HG03135 (cell line): ENCODE data around the gene STX8.

Experiments used
- ATAC-seq: cut with Tn5 transposase; IDR thresholded peaks from one replicate; pipeline ENCODE4 v1.9.1; 2021; ENCODE audit warnings: mild to moderate bottlenecking, moderate library complexity; ENCODE audit not compliant: unreplicated experiment

The STX8 gene

DNA sequence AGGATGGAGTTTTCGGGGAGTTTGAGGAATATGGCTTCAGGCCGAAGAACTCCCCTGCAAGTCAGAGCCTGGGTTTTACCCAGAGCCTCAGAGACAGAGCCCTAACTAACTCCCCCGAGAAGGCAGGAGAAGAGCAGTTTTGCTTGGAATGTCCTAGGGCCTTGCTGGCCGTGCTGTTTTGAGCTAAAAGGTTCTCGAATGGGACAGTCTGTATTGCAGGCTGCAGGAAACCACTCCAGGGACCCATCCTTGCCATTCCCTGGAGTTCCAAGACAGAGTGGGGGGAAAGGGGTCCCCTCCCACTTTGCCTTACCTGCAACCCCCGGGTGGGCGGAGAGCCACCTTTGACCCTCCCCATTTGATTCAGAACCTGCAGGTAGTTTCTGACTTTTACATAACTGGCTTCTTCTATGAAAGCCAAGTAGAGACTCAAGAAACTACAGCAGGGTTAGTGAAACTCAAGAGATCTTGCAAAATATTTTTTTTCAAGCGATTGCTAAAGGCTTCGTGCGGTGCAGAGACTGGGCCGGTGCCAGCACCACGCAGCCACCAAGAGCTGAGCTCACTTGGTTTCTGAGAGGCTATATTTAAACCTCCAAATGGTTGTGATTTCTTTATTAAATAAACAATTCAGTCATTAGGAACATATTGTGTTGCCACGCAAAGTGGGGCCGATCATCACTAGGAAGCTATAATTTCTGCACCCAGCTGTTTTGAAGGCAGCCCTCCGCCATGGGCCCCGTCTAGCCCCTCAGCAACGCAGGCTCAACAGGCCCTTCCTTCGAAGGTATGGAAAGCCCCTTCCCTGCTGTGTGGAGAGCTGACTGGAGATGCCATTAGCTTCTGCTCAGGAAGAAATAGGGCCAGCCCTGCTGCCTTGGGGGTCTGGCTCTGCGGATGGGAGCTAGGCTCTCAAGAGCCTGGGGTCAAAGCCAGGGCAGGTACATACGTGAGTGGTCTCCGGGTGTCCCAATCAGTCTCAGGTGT lies 331.3 kb downstream of the STX8 start:
- no peak for ATAC-seq

DNA sequence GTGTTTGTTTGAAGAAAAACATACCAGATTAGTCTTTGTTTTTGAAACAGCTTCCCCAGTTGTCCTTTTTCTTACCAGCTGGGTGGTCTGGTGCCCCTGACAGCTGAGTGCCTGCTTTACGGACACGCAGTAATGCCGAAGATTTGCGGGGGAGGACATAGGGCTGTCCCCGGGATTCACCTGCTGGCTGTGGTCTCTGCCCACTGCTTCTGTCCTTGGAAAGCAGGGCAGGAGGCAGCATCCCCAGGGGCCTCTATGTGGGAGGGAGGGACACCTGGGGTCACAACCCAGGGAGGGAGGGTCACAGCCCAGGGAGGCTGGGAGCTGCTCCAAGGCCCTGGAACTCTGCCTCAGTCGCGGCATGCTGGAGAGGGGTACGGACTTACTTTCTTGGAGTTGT lies 332.6 kb downstream of the STX8 start:
- no peak for ATAC-seq

DNA sequence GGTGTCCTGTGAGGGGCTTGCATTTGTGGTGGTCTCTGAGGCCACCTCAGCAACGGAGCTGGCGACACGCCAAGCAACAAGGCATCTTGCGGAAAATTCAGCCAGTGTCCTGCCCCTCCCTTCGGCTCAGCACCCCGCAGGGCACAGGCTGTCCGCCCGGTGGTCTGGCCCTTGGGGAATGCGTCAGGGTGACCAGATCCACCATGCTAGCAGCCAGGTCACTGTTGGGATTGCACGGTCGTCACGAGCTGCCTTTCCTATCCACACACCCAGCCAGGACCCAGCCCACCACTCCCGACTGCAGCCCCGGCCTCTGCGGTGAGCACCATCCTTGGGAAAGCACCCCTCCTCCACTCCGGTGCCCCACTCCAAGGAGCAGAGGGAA lies 333.1 kb downstream of the STX8 start:
- no peak for ATAC-seq

DNA sequence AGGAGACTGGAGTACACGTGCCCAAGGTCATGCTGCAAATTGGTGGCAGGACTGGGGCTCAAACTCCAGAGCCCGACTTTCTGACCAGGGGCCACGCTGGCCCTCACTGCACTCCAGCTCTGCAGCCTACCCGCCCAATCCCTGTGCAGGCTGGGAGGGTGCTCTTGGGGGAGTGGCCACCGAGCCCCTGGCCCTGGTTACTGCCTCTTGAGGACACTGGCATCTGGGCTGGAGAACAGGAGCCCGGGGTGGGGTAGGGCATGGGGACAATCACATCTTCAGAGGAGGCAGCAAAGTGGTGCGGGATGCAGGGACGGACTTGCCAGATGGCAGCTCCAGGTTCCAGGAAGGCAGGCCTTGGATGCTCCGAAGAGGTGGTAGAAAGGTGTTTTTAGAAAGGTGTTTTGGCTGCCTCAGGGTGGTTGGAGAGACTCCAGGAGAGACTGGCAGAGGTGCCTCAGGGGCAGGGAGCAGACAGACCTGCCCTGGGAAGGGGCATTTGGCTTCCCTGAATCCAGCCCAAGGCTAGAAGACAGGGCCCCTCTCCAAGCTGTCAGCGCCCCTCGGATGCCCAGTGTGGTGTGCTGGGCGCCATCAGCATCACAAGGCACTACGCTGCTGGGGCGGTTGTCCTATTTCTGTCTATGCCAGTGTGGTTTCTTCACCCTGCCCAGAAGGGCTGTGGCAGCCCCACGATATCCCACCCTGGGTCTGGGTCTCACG lies 333.7 kb downstream of the STX8 start:
- no peak for ATAC-seq

DNA sequence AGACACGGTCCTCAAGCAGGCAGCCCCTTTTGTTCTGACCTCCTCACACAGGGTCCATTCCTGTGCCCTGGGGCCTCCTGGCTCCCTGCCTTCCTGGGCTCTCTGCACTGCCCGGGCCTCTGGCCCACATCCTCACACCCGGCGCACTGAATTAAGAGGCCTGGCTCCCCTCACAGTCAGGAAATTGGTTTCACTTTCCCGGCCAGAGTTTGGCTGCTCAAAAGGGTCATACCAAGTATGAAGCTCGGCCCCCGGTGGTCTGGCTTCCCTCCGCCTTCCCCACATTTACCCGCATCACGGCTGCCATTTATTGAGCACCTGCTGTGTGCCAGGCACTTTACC lies 334.3 kb downstream of the STX8 start:
- no peak for ATAC-seq

DNA sequence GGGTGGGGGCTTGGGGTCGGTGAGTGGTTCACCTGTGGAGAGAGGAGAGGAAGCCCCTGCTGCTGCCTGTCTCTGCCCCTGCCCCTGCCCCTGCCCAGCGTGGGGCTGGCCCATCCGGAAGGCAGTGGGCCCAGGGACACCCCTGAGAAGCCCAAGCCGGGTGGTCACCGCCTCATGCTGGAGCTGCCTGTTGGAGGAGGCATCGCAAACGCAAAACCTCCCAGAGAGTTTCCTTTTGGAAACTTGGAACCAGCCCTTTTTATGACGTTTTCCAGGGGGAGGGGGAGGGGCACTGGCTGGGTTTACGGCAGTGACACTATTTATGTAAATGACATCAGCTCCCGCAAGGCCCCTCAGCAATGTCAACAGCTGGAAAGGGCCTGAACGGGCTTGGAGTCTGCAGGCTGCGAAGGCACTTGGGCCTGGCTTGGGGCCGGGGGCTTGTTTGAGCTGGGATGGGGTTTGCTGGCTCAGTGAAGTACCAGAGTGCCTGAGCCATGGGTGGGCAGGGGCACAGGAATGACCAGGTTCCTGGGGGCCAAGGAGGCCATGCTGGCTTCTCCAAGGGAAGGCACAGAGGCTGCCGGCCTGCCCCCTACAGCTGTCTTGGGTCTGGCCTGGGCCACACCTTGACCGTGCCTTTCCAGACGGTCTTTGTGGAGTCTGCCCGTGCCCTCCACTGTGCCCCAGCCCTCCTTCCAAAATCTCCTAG lies 334.8 kb downstream of the STX8 start:
- ATAC-seq, result no peak

DNA sequence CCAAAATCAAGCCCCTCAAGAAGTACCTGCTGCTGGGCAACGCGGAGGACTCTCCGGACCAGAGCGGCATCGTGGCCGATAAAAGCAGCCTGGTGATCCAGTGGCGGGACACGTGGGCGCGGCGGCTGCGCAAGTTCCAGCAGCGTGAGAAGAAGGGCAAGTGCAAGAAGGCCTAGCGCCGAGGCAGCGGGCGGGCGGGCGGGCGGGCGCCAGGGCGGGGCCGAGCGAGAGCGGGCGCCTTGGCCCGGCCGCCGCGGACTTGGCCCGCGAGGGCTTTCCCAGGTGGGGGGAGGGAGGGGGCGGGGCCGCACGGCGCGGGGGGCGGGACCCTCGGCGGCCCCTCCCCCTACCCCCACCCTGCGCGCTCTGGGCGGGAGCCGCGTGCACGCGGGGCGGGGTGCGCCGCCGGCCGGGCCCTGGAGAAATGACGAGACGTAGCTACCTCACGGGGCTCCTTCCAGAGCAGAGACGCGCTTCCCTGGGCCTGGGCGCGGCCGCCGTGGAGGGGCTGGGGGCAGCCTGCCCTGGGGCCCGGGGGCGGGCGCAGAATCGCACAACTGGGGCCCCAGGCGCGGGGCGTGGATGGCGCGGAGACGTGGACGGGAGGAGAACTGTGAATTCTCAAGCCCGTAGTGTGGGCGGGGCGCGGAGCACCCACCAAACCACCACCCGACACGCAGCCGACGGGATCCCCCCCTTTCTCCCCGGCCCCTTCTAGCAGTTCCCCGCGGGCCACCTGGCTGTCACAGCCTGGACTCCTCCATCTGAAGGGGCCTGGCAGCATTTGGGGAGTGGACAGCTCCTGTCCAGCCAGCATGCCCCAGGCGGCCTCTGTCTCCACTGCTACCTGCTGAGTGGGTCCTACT lies 335.6 kb downstream of the STX8 start:
- ATAC-seq, result no peak

DNA sequence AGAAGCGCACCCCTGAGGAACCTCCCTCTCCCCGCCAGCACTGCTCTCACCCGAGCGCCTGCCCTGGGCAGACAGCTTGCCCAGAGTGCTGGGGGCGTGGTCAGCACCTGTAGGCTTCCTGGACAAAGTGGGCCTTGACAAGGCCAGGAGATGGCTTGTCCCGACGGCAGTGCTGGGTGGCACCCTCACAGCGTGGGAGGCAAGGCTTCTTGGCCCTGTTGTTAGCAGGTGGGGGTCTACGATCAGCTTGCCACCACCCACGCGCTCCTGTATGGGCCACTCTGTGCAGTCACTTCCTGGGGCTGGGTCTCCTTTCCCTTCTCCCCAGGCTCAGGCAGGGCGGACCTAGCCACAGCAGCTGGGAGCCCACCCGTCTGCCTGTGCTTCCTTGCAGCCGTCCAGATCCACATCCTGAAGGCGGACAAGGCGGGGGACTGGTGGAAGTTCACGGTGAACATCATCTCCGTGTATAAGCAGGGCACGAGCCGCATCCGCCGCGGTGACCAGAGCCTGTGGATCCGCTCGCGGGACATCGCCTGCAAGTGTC lies 336.3 kb downstream of the STX8 start:
- no peak for ATAC-seq

DNA sequence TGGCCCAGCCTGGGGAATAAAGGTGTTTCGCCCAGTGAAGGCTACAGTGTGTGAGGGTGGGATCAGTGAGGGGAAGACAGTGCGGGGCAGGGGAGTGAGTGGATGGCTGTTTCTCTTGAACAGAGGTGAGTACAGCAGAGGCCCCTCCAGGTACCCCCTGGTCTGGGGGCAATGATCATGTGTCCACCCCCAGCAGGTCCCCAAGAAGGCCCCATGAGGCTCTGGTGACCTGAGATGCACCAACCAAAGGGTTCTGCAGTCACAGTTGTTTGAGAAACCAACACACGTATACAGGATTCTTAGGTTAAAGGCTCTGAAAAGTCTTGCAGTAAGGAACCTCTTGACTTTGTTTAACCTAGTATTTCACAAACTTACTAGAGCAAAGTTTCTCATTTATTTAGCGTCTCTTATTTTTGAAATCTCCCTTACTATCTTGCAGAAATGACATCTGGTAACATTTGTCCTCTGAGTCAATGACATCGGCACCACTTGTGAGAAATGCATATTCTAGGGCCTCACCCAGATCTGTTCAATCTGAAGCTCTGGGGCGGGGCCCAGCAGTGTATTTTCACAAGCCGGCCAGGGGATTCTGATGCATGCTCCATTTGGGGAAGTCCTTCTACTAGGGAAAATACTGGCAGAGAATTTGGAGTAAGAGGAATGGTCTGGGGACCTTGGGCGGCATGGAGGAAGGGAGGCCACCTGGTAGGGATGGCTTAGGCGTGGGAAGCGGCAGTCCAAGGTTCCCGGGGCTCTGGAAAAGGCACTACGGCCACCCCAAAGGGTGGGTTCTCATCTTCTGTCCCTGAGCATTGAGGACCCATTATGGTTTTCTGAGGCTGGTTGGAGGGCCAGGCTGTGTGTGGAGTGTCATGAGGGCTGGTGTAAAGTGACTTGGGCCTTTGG lies 337.0 kb downstream of the STX8 start:
- no peak for ATAC-seq

DNA sequence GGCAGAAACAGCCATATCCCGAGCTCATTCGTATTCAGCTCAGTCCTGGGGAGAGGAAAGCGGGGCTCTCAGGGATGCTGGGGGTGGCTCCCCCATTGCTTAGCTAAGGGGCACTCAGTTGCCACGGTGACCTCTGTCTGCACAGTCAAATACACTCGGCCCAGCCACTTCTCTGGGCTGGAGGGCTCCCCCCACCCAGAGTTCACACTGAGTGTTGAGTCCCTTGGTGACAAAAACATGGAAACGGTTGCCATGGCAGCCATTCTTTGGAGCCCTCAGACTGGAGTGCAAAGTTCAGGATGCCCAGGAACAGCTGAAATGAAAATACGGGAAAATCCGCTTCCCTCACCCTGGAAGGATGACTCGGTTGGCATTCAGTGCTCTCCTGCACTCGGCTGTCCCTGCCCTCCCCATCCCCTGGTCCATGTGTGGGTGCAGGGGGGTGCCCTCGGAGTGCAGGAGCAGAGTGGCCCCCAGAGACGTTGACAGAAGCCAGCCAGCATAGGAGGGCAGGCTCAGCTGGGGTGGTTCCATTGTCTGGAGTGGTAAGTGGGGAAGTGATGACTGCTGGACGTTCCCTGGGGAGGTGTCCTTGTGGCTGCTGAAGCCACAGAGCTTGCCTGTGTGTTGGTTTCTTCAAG lies 337.8 kb downstream of the STX8 start:
- ATAC-seq, result no peak

DNA sequence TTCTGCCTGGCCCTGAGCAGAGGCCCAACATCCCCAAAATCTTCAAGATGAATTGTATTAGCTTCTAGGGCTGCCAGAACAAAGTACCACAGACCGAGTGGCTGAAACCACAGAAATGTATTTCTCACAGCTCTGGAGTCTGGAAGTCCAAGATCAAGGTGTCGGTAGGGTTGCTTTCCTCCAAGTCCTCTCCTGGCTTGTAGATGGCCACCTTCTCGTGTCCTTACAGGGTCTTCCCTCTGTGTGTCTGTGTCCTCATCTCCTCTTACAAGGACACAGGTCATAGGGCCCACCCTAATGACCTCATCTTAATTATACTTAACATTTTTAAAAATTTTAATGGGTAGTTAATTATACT lies 338.6 kb downstream of the STX8 start:
- no peak for ATAC-seq

DNA sequence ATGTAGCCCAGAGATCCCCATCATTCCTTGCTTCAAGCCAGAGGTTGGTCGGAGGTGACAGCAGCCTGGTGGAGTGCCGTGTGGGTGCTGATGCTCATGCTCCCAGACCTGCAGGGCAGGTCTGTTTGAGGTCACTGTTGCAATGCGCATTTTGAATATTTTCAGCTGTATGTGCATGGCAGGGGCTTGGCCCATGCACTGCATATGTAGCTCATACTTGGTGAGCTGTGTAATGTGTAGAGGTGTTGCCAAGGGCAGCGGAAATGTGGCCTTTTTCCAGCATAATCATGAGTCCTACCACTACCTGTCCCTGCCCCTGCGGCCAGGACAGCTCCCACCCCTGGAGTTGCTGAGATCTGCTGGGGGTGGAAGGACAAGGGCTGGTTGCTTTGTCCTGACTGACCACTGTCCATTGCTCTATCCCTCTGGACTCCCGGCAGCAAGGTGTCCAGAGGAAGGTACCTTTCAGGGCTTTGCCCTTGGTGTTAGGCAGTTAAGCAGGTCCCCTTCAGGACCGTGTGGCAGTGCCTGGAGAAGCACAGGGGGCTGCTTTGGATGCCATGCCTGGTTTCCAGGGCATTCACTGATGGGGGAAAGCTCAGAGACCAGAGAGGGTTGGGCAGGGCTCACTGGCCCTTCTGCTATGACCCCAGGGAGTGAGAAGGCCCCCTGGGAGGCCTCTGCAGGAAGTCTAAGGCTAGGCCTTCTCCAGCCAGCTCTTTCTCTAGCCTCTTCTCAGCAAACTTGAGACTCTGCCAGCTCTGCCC lies 339.2 kb downstream of the STX8 start:
- no peak for ATAC-seq

DNA sequence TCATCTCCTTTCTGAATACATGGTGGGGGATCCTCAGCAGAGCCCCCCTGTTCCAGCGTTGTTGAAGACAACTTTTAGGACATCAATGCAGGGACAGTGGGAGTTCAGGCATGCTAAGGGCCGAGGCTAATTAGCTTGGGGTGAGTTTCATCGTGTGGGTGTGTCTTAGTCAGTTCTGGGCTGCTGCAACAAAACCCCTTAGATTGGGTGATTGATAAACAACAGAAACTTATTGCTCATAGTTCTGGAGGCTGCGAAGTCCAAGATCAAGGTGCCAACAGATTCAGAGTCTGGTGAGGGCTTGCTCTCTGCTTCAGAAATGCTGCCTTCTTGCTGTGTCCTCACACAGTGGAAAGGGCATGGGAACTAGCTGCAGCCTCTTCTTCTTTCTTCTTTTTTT lies 340.3 kb downstream of the STX8 start:
- no peak for ATAC-seq

DNA sequence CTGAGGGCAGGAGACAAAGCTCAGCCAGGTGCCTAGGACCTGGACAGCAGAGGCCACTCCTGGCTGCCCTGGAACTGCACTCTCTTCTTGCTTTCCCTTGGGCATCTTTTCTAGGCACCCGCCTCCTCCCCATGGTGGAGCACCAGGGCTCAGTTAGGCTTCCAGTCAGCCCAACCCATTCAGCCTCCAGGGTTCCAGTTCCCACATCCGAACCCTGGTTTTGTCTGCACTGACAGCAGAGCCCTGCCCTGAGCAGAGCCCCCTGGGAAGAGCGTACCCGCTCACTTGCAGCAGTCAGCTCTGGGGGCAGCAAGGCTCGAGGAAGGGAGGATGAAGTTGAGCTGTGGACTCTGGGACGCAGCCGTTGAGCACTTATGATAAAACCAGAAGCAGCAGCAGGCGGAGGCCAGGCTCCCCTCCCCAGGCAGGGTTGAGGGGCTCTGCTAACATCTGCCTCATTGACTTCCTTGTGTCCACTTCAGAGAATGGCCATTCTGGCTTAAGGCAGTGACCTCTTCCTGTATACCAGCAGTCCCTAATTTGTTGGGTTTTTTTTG lies 341.2 kb downstream of the STX8 start:
- no peak for ATAC-seq

DNA sequence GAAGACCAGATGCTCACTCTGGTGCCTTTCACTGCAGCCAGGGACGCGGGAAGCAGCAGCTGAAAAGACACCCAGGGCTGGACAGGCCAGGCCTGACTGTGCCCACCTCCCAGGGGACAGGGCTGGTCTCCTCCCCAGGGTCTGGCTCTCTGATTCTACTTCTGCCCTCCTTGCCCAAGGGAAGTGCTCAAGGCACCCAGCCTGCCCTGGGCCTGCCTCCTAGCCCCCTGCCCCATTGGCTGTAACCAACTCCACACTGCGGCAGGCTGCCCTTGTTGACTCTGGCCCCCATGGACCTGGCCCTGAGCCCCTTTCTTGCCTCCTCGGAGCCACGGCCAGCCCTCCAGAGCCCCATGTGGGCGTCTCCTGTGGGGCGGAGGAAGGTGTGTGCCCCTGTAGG lies 341.9 kb downstream of the STX8 start:
- no peak for ATAC-seq

DNA sequence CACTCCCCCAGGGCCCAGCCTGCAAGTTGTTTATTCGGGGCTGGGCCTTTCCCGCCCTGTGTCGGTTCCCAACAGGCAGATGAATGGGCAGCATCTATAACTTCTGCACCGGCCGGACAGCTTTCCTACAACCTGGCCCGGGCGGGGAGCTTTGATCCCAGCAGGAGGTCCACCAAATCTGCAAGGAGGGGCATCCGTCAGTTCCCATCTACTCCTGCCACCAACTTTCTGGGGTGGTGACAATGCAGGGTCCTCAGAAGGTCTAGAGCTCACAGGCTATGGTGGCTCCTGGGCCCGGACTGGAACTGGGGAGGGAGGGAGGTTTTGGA lies 342.4 kb downstream of the STX8 start:
- no peak for ATAC-seq

DNA sequence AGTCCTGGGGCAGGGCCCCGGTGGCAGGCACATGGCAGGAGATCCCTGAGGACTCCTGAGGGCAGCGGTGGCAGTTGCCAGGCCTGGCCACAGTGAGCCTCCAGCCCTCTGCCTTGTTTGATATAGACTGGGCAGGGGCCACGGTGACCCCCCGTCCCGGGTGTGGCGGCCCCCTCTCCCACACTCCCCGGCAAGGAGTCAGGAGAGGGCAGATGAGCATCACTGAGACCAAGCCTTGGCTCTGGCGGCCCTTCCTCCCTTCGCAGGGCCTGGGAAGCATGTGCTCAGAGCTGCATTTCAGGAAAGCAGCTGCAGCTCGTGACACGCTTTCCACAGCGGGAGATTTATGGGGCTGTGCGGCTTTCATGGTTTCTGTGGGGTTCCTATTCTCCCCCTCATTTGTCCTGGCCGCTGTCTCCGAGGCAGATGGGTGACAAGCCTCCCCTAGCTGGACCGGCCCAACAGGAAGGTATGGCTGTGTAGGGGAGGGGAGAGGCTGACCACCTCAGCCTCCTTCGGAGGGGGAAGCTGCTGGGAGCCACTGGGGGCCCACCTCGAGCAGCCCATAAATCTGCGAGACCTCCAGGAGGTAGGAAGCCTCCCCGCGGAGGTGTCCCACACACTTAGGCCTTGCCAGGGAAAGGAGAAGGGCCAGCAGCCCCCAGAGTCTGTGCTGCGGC lies 342.9 kb downstream of the STX8 start:
- ATAC-seq, result no peak

DNA sequence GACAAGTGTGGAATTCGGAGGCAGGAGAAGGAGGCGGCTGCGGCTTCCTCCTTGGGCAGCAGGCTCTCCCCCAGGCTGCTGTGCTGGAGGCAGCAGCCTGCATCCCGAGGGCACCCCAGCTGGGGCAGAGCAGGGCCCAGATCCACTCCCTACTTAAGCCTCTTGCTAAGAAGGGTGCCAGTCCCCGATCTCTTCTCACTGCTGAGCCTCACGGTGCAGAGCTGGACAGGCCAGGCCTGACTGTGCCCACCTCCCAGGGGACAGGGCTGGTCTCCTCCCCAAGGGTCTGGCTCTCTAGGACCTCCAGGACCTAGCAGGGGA lies 343.5 kb downstream of the STX8 start:
- no peak for ATAC-seq
